K562 treated with DMSO at 1 percent for 24 hours (cell line): ENCODE measurements around the gene ADAMTS12. TPM values are rescaled to one million over a fixed set of nuclear protein-coding genes. Genes with fewer than 3 reads are reported as not detected.

Experiments
- total RNA-seq: library from RNA; unstranded; fragments of 300-600 nt; gene quantifications from 2 replicates; pipeline ENCODE4 v1.2.3, GENCODE V29; 2022; ENCODE audit warnings: low read depth; ENCODE audit not compliant: insufficient read depth

The ADAMTS12 gene, protein sequence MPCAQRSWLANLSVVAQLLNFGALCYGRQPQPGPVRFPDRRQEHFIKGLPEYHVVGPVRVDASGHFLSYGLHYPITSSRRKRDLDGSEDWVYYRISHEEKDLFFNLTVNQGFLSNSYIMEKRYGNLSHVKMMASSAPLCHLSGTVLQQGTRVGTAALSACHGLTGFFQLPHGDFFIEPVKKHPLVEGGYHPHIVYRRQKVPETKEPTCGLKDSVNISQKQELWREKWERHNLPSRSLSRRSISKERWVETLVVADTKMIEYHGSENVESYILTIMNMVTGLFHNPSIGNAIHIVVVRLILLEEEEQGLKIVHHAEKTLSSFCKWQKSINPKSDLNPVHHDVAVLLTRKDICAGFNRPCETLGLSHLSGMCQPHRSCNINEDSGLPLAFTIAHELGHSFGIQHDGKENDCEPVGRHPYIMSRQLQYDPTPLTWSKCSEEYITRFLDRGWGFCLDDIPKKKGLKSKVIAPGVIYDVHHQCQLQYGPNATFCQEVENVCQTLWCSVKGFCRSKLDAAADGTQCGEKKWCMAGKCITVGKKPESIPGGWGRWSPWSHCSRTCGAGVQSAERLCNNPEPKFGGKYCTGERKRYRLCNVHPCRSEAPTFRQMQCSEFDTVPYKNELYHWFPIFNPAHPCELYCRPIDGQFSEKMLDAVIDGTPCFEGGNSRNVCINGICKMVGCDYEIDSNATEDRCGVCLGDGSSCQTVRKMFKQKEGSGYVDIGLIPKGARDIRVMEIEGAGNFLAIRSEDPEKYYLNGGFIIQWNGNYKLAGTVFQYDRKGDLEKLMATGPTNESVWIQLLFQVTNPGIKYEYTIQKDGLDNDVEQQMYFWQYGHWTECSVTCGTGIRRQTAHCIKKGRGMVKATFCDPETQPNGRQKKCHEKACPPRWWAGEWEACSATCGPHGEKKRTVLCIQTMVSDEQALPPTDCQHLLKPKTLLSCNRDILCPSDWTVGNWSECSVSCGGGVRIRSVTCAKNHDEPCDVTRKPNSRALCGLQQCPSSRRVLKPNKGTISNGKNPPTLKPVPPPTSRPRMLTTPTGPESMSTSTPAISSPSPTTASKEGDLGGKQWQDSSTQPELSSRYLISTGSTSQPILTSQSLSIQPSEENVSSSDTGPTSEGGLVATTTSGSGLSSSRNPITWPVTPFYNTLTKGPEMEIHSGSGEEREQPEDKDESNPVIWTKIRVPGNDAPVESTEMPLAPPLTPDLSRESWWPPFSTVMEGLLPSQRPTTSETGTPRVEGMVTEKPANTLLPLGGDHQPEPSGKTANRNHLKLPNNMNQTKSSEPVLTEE (N-terminal part only)
- total RNA-seq, result not detected in 2 replicates

GRCh38 chr5:33891788-33892619 is at the start of gene ADAMTS12:
ADAMTS12 (minus strand) TSS chr5:33891990; CDS start chr5:33891856, 134 bp downstream.

GRCh38 chr5:33936381-33937016 is 44.7 kb upstream of the ADAMTS12 start, which contains the start of gene RXFP3:
RXFP3 (plus strand) TSS chr5:33936386; CDS start chr5:33936741, 355 bp downstream.

Other genes with a start within 250 kb of the ADAMTS12 start
- not detected in 2 replicates for gene RXFP3, start 44.4 kb upstream of the ADAMTS12 start, total RNA-seq
- 0.24 TPM in 1 of 2 replicates, not detected in the other for gene SLC45A2, start 92.7 kb upstream of the ADAMTS12 start, total RNA-seq
- 7.4 and 7.8 TPM in 2 replicates for gene AMACR, start 116.1 kb upstream of the ADAMTS12 start, total RNA-seq
- 1.3 and 2.1 TPM in 2 replicates for gene C1QTNF3, start 151.2 kb upstream of the ADAMTS12 start, total RNA-seq